HG02759 (cell line): ENCODE data around the gene TIAM2.

ENCODE experiments used
- ATAC-seq: cut with Tn5 transposase; IDR thresholded peaks from one replicate; pipeline ENCODE4 v1.9.1; 2021; ENCODE audit warnings: mild to moderate bottlenecking, moderate library complexity; ENCODE audit not compliant: unreplicated experiment

The TIAM2 gene

GRCh38 chr6:155122199-155122950, 127.3 kb downstream of the TIAM2 start:
- no peak for ATAC-seq

GRCh38 chr6:155123520-155123919, 128.4 kb downstream of the TIAM2 start:
- ATAC-seq, result no peak

- ATAC-seq, result no peak
Observed at GRCh38 chr6:155125906-155126305, 130.8 kb downstream of the TIAM2 start.

GRCh38 chr6:155126727-155127439, 131.8 kb downstream of the TIAM2 start:
- no peak for ATAC-seq

DNA sequence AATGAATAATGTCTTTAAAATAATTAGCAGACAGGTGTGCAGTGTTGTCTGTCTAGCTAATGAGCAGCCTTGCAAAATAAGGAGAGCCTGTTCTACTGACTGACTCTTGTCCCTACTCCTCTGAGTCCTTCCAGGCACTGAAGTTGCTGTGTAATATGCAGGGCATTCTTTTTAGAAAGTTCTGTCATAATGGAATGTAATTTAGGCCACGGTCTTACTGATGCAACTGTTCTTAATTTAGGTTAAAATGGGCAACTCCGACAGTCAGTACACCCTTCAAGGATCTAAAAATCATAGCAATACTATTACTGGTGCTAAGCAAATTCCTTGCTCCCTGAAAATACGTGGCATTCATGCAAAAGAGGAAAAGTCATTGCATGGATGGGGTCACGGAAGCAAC, 133.9 kb downstream of the TIAM2 start:
- no peak for ATAC-seq

DNA sequence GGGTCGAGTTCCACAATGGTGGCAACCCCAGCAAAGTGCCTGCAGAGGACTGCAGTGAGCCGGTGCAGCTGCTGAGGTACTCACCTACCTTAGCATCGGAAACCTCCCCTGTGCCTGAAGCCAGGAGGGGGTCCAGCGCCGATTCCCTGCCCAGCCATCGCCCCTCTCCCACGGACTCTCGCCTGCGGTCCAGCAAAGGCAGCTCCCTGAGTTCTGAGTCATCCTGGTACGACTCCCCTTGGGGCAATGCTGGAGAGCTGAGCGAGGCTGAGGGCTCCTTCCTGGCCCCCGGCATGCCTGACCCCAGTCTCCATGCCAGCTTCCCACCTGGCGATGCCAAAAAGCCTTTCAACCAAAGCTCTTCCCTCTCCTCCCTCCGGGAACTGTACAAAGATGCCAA, 134.6 kb downstream of the TIAM2 start:
- no peak for ATAC-seq

- ATAC-seq, result no peak
Observed at GRCh38 chr6:155130161-155130853, 135.2 kb downstream of the TIAM2 start.

DNA sequence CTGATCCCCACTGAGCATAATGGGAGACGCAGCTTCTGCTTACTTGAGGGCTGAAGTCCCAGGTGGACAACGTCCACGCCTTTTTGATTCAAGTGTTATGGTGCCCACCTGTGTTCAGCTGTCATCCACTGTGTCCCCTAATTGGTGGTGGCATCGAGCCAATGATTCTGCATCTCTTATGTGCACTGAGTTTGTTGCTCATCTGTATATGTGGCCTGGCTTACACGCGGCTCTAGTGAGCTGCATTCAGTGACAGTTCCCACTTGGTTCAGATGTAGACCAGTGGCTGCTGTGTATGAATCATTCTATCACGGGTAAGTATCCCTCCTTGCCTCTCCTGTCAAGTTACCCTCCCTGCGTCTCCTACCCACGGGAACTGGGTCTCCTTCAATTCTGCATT, 137.5 kb downstream of the TIAM2 start:
- ATAC-seq, result no peak

GRCh38 chr6:155141002-155141401, 145.9 kb downstream of the TIAM2 start:
- no peak for ATAC-seq

- ATAC-seq, result no peak
Observed at GRCh38 chr6:155141512-155141911, 146.4 kb downstream of the TIAM2 start.

GRCh38 chr6:155142168-155143028, 147.3 kb downstream of the TIAM2 start:
- no peak for ATAC-seq

DNA sequence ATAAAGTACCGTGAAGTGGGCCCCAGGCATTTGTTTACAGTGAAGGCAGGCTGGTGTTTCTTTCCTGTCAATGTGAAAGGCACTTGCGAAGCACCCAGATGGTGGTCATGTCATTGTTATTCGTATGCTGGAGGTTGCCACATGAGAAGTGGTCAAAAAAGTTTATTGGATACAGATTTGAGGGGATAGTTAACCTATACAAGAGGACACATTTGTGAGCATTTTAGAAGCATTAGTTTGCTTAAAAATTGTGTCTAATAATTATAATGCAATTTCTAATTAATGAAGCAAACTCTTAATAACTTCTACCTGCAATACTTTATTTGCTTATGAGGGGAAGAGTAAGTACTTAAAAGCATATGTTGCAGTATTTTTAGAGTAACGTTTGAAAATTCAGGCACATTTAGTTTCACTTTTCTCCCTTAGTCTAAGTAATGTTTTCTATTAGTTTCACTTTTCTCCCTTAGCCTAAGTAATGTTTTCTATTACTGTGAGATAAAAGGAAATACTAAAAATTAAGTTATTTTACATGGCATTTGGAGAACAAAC, 148.0 kb downstream of the TIAM2 start:
- ATAC-seq, result no peak

DNA sequence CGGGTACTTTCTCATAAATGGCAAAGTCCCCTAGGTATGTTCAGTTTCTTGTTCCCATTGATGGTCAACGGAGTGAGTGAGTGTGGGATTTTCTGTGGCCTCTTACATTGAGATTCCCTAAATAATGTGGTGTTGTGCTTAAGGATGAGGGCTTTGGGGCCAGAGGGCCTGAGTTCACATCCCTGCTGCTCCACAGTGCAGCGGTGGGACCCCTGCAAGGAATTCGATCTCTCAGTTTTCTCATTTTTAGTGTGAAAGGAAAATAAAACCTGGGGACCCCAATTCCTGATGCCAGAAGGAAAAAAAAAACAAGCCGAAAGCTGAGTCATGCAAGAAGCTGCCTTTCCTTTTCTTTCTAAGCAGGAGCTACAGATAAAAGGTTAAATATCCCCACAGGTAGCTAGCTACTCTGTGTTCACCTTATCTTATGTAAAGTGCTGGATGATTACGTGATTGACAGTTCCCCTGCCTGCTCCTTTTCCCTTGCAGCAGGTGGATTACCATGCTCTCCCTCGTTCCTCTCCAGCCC, 148.5 kb downstream of the TIAM2 start:
- ATAC-seq, result no peak

GRCh38 chr6:155146205-155146604, 151.1 kb downstream of the TIAM2 start:
- no peak for ATAC-seq

DNA sequence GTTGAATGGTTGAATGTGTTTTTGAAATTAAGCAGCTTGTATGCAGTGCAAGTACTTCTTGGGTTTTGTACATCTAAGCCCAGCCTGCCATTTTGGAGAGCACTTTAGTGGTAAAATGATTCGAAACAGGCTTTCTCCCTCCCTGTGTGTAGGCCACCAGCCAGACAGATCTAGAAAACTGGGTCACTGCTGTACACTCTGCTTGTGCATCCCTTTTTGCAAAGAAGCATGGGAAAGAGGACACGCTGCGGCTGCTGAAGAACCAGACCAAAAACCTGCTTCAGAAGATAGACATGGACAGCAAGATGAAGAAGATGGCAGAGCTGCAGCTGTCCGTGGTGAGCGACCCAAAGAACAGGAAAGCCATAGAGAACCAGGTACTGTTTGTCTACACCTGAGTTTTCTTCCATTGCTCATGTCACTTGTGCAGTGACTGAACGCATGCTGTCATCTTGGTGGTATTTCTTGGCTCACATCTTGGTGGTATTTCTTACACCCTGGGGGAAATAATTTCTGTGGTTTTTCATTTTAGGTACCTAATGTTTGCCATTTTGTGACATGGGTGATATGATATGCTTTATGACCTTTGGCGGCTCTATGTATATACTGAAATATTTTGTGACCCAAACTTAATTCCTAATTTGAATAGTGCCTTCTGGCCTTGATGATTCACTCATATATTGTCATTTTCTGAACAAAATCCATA, 153.0 kb downstream of the TIAM2 start:
- ATAC-seq, result no peak

DNA sequence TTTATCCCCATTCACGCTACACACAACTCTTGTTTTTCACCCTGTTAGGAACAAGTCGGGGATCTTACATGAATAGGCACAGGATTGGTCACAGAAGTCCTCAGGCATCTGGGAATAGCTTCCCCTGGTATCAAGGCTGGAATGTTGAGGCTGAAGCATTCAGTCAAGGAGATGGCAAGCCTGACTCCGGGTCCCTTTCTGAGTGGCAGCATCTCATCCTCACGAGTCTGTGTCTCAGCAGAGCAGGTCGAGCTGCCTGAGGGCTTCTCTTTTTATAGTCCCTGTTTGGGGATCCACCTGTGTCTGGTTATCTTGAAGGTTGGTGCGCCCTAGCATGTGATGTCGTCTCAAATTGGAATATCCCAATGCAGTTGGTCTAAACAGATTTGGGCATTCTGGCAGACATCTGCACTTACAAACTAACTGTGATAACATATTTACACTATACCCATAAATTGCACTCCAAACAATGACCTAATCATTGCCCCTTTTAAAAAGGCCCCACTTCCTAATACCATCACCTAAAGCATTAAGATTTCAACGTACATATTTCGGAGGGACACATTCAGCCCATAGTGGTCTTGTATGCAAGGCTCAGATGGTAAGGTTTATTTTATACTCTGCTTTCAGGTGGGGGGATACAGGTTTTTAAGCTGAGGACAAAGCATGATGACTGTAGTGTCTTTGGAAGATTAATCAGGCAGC, 156.0 kb downstream of the TIAM2 start:
- no peak for ATAC-seq

DNA sequence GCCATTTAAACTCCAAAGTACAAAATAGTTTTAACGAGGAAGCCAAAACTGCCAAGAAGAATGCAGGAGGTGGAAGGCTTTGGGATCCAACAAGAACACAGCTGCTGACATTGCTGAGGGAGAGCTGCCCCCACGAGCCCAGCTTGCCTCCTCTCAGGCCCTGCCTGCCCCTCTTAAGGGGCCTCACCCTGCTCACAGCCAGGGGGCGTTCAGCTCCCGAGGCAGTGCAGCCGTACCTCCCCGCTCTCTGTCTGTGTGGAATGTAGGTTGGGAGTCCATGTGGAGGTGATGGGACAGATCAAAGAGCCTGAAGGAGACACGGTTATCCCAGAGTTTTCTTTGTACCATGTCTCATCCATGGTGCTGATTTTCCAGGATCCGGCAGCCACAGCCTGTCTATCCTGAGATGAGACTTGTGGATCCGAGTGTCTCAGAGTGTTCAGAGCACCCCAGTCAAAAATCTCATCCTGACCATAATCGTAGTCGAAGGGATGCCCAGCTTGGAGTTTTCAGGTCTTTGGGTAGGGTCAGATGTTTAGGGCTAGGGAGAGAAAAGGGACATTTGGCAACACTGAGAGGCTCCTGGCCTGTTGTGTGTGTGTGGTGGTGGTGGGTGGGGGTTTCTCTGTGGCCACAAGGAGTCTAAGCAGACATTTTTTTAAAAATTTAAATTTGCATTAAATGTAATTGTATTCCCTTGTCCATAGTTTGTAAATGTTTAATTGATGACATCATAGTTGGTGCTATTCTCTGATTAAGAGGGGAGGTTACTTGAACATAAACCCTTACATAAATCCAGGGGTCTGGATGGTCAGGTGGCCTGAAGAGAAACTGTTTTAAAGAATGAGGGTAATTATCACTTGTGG, 157.3 kb downstream of the TIAM2 start:
- ATAC-seq, result no peak

- ATAC-seq, result no peak
Observed at GRCh38 chr6:155154158-155154830, 159.2 kb downstream of the TIAM2 start.
